AG04449 (cell line): Measurements from ENCODE around the gene NSUN2.

Source experiments
- CTCF ChIA-PET: fragments of 350-600 bp; formaldehyde crosslinking; extraction: SDS; loops from one replicate; lab custom pipeline; 2021; ENCODE audit warnings: antibody characterized with exemption; lab: Yijun Ruan, JAX
- POLR2A ChIA-PET: fragments of 400-600, 350-600 bp; formaldehyde crosslinking; extraction: SDS; loops from one replicate; lab custom pipeline; 2020; ENCODE audit warnings: antibody characterized with exemption, inconsistent platforms; lab: Yijun Ruan, JAX
- DNase-seq: peaks from one replicate; pipeline ENCODE4 v3.0.0-alpha.2; 2010; ENCODE audit warnings: low read depth, low spot score
- H3K4me3 ChIP-seq: 2 replicates; pipeline ENCODE4 v1.5.1; 2011; ENCODE audit warnings: low read depth, mild to moderate bottlenecking, control low read depth, low read length
- TF ChIP-seq, protein P1 (sequence below): IDR thresholded peaks from one replicate; pipeline ENCODE4 v1.5.1; 2011; ENCODE audit warnings: mild to moderate bottlenecking, moderate library complexity, low read length, control low read depth, inconsistent platforms; ENCODE audit not compliant: insufficient read depth; ENCODE audit errors: missing control alignments

NSUN2 gene

DNA sequence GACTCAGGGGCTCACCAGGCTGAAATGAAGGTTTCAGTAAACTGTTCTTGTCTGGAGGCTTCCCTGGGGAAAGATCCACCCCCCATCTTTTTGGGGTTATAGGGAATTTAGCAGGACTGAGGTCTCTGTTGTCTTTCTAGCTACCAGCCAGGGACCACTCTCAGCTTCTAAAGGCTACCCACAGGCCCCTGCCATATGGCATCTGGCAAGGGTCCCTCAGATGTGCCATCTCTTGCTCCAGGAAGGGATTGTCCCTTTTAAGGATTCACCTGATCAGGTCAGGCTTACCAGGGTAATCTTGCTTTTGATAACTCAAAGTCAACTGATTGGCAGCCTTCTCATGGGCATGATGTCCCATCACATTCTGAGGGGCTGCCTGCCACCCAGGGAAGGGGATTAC lies 65.0 kb downstream of the NSUN2 start:
- CTCF ChIA-PET: no interaction called here

DNA sequence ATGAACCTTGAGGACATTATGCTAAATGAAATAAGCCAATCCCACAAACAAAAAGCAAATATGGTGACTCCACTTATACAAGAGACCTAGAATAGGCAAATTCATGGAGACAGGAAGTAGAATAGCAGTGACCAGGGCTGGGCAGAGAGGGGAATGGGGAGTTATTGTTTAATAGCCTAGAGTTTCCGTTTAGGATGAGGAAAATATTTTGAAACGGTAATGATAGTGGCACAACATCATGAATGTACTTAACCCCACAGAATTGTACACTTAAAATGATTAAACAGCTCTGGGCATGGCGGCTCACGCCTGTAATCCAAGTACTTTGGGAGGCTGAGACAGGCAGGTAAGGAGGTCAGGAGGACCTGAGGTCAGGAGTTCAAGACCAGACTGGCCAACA lies 65.8 kb downstream of the NSUN2 start:
- CTCF ChIA-PET: no interaction called here
- no peak overlapping the region for H3K4me3 ChIP-seq
- TF ChIP-seq, protein P1, sequence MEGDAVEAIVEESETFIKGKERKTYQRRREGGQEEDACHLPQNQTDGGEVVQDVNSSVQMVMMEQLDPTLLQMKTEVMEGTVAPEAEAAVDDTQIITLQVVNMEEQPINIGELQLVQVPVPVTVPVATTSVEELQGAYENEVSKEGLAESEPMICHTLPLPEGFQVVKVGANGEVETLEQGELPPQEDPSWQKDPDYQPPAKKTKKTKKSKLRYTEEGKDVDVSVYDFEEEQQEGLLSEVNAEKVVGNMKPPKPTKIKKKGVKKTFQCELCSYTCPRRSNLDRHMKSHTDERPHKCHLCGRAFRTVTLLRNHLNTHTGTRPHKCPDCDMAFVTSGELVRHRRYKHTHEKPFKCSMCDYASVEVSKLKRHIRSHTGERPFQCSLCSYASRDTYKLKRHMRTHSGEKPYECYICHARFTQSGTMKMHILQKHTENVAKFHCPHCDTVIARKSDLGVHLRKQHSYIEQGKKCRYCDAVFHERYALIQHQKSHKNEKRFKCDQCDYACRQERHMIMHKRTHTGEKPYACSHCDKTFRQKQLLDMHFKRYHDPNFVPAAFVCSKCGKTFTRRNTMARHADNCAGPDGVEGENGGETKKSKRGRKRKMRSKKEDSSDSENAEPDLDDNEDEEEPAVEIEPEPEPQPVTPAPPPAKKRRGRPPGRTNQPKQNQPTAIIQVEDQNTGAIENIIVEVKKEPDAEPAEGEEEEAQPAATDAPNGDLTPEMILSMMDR: no peak
- no peak for DNase-seq
- POLR2A ChIA-PET: no interaction called here

More for the DNA sequence above, 65.0 kb downstream of the NSUN2 start:
- POLR2A ChIA-PET: no interaction called here
- H3K4me3 ChIP-seq: no peak overlapping the region
- DNase-seq: no peak
- TF ChIP-seq, protein P1: no peak

DNA sequence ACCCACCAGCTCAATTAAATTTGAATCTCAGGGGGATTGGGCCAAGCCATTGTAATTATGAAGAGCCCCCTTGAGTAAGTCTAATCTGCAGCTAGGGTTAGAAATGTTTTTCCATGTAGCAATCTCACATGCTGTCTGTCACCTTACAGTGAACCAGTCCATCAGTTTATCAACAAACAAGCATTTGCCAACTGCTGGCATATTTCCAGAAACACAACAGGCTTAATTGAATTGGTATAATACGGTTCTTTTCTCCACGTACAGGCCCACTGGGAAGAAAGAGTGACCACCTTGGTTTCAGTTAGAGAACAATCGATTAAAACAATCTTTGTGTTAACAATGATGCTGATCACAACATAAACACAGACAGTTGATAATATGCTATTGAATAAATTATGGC lies 67.4 kb downstream of the NSUN2 start:
- POLR2A ChIA-PET: no interaction called here
- CTCF ChIA-PET: interaction anchor here (1.3 kb wide), 1 partner anchor 11 kb away, joined by 4 read pairs; no protein-coding TSS in a partner anchor
- no peak overlapping the region for H3K4me3 ChIP-seq
- DNase-seq: no peak
- TF ChIP-seq, protein P1: no peak

DNA sequence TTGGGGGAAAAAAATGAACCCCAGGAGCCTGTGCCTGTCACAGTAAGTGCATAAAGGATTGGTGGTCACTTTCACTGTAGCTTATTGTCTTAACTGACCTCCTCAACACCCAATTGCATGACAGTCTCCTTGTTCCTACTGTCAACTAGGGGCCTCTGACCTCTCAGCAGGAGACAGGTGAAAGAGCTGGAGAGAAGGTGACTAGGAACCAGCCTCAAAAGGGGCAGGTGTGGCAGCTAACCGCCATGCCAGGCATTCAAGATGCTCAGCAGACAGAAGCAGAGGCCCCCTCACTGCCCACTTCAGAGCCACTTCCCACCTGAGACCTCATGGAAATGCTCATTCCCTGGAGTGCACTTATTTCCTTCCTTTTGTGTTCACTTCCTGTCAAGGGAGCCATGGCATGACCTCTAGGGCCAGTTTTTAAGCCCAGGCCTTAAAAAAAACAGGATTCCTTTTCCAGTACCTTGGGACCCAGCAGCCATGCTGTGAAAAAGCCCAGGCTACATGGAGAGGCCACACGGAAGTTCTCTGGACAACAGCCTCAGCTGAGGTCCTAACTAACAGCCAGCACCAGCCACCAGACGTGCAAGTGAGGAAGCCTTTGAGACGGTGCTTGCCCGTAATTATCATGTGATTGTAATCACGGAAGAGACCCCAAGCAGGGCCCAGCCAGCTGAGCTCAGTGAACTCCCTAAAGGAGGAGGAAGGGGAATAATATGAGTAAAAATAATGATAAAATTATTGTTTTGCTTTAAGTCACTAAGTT lies 74.9 kb downstream of the NSUN2 start:
- ChIA-PET POLR2A (no interaction called here), CTCF (interaction anchor here (1.7 kb wide), 1 partner anchor 19 kb away, joined by 5 read pairs; no protein-coding TSS in a partner anchor)
- no peak overlapping the region for H3K4me3 ChIP-seq
- no peak for DNase-seq
- TF ChIP-seq, protein P1: no peak

DNA sequence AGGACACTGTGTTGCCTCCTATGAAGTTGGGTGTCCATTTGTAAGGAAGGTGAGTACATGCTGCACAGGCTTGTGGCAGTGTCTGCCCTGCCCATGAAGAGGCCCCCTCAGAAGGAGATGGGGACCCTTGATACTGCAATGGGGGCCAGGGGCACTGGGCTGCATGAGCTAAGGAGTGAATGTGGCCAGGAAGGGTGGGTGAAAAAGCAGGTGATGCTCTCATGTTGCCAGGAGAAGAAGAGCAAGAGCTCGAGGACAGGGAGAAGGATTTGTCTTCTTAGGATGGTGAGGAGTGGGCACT lies 76.1 kb downstream of the NSUN2 start:
- no peak overlapping the region for H3K4me3 ChIP-seq
- ChIA-PET CTCF (interaction anchor here (1.7 kb wide), 1 partner anchor 20 kb away, joined by 5 read pairs; no protein-coding TSS in a partner anchor), POLR2A (no interaction called here)
- TF ChIP-seq, protein P1: no peak
- no peak for DNase-seq

DNA sequence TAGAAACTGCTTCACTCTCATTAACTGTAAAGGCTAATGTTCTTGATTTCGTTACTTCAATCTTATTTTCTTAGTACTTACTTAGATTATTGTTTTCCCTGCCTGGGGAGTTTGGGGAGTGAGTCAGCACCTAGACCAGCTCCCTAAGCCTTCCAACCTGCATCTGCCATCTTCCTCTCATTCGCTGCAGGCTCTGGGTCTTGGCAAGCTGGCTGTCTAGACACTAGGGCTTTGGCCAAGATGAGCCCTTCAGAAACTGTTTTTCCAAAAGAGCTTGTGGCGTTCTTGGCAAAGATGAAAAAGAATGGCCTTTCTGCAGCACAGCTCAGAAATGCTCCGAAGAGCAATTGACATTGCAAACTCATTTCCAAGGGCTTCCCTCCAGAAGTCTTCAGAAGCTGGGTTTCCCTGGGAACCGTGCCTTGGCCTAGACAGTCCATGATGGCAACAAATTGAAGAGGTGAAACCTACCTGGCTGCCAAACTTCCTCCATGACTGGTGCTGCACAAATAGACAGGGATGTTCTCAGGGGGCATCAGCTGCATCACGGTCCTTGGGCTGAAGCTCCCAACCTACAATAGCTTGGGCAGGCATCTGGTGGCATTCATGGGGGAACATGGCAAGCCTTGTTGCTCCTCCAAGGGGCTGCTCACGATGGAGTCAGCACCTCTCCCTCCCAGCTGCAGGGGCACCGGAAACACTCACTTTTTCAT lies 76.6 kb downstream of the NSUN2 start:
- POLR2A ChIA-PET: no interaction called here
- TF ChIP-seq, protein P1: no peak
- no peak for DNase-seq
- no peak overlapping the region for H3K4me3 ChIP-seq
- CTCF ChIA-PET: interaction anchor here (1.7 kb wide), 1 partner anchor 21 kb away, joined by 5 read pairs; no protein-coding TSS in a partner anchor
